Calu3 (cell line): ENCODE data around the gene AIP. TPM values are rescaled to one million over a fixed set of nuclear protein-coding genes. Genes with fewer than 3 reads are reported as not detected.
A peak's percentile ranks its signal among the peaks of the same experiment; 100 is the strongest.

ENCODE experiments used
- BruUV-seq: library from RNA; stranded (reverse); fragments of 400-500 nt; replicated peaks from 2 replicates; lab custom pipeline; 2021; lab: Mats Ljungman, UMichigan
- CTCF ChIA-PET: fragments of 300-600 bp; sonication (Branson Sonifier 250); formaldehyde crosslinking; loops from one replicate; lab custom pipeline; 2022; ENCODE audit warnings: antibody characterized with exemption; lab: Charles Lee
- DNase-seq: peaks from one replicate; pipeline ENCODE4 v3.0.0; 2022
- H3K27ac Mint-ChIP-seq: one replicate; pipeline ENCODE4 v1.8.0; 2022; ENCODE audit warnings: mixed read lengths; ENCODE audit not compliant: unreplicated experiment
- H3K27me3 Mint-ChIP-seq: one replicate; pipeline ENCODE4 v1.8.0; 2022; ENCODE audit warnings: mixed read lengths; ENCODE audit not compliant: unreplicated experiment
- H3K36me3 Mint-ChIP-seq: one replicate; pipeline ENCODE4 v1.8.0; 2022; ENCODE audit warnings: mild to moderate bottlenecking, moderate library complexity, mixed read lengths; ENCODE audit not compliant: insufficient read depth, unreplicated experiment
- H3K4me1 Mint-ChIP-seq: one replicate; pipeline ENCODE4 v1.8.0; 2022; ENCODE audit warnings: mild to moderate bottlenecking, low read depth, mixed read lengths; ENCODE audit not compliant: unreplicated experiment
- H3K4me3 Mint-ChIP-seq: one replicate; pipeline ENCODE4 v1.8.0; 2022; ENCODE audit warnings: mild to moderate bottlenecking, low read depth, moderate library complexity, mixed read lengths; ENCODE audit not compliant: unreplicated experiment
- H3K9me3 Mint-ChIP-seq: one replicate; pipeline ENCODE4 v1.8.0; 2022; ENCODE audit warnings: low read depth, mixed read lengths; ENCODE audit not compliant: unreplicated experiment
- intact Hi-C: fragments of 100-400 bp; cut with micrococcal nuclease; formaldehyde crosslinking; loops from one replicate; pipeline ENCODE4 v1.10.0; 2022; ENCODE audit not compliant: unreplicated experiment
- total RNA-seq: library from RNA; stranded (reverse); gene quantifications from 2 replicates; pipeline ENCODE4 v1.2.3, GENCODE V29; 2022
- TF ChIP-seq, protein P1 (sequence below): fragments of 200-600 bp; IDR thresholded peaks from one replicate; pipeline ENCODE4 v1.8.0; 2022; ENCODE audit warnings: antibody characterized with exemption; ENCODE audit not compliant: unreplicated experiment

The AIP gene
- total RNA-seq, 1 experiment from 2014 or later: 44.0 TPM

DNA sequence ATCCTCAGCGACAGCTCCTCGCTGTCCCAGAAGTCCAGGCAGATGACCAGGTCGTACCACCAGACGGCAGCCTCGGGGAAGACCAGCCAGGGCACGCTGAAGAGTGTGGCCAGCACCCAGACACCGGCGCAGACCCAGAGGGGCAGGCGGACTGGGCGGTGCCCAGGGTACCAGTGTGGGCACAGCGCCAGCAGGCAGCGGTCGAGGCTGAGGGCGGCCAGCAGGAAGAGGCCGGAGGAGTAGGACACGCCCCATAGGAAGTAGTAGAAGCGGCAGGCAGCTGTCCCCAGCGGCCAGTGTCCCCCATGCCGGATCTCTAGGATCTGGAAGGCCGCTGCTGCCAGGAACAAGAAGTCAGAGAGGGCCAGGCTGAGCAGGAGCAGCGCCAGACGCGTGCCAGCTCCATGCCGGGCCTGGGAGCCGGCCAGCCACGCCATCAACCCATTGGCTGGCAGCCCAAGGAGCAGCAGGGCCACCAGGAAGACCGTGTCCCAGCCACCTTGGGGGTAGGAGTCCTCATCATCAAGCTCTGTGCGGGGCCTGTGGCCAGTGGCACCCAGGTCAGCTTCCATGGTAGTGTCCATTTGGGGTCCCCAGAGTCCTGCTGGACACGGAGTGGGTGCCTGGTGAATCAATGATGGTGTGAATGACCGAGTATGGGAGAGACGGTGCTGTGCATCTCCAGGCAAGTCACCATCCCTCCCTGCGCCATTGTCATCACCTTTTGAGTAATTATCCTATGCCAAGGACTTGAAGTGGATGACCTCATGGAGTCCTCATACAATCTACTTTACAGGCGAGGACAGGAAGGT, 30.5 kb upstream of the AIP start, which contains the start of gene GPR152:
Gene GPR152 (minus strand): TSS at position 589 of the 812 bp plus-strand sequence. CDS start 5 bp downstream, at position 584.
- Mint-ChIP-seq H3K4me1 (peaks cover 15% of the 10 kb centered on the region), H3K4me3 (peak within 1 kb of the TSS; percentile 75), H3K36me3 (peaks cover 15% of the 10 kb centered on the region), H3K27ac (peak within 1 kb of the TSS; percentile 78), H3K27me3 (no peaks in the 10 kb centered on the region), H3K9me3 (no peaks in the 10 kb centered on the region)
- TF ChIP-seq, protein P1, sequence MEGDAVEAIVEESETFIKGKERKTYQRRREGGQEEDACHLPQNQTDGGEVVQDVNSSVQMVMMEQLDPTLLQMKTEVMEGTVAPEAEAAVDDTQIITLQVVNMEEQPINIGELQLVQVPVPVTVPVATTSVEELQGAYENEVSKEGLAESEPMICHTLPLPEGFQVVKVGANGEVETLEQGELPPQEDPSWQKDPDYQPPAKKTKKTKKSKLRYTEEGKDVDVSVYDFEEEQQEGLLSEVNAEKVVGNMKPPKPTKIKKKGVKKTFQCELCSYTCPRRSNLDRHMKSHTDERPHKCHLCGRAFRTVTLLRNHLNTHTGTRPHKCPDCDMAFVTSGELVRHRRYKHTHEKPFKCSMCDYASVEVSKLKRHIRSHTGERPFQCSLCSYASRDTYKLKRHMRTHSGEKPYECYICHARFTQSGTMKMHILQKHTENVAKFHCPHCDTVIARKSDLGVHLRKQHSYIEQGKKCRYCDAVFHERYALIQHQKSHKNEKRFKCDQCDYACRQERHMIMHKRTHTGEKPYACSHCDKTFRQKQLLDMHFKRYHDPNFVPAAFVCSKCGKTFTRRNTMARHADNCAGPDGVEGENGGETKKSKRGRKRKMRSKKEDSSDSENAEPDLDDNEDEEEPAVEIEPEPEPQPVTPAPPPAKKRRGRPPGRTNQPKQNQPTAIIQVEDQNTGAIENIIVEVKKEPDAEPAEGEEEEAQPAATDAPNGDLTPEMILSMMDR: no peak
- BruUV-seq: TSS peak; percentile 72
- DNase-seq: peak; percentile 90
- intact Hi-C loops: no loop called here
- CTCF ChIA-PET: interaction anchor here (0.7 to 1.7 kb wide), 6 partner anchors 13 to 70 kb away, joined by 3 to 10 read pairs (median 4); partner anchors contain the start of genes AIP, PPP1CA and TMEM134

DNA sequence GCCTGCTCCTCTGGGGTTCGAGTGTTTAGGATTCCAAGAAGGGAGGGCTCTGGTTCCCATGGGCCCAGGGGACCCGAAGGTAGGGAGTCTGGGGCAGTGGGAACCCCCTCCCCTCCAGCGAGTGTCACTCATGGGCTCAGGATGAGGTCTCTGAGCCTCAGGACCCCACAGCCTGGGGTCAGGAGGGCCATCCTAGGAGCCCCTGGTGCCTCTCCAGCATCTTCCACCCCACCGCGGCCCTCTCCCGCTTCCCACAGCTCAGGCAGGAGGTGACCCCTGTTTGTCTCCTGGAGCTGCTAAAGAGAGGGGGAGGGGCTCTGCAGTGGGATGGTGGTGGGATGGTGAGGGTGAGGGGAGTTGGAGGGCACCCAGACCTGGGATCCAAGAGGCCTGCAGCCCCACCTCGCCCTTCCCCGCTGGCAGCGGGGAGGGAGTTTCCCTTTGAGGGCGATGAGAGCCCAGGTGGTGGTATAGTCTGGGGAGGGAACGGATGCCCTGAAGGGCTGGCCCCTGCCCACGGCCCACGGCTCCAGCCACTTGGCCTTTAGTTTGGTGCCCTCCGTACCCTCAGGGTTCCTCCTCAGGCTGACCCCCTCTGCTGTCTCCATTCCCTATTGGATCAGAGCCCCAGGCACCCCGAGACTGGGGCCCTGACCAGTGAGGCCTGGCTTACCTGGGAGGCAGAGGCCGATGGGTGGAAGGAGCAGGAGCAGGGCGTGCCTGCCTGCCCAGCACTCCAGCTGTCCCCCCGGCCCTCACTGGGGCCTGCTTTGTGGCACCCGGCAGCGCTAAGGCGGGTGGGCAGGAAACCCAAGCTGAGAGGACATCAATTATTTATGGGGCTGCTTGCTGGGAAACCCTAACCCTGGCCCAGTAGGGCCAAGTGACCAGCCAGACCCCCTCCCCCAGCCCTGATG, 28.8 kb upstream of the AIP start:
- CTCF ChIA-PET: no interaction called here
- TF ChIP-seq, protein P1: no peak
- H3K36me3 Mint-ChIP-seq: peaks cover 15% of the 10 kb centered on the region
- no peaks in the 10 kb centered on the region for H3K27me3 Mint-ChIP-seq
- H3K4me1 Mint-ChIP-seq: peaks cover 15% of the 10 kb centered on the region
- no peak for DNase-seq
- H3K9me3 Mint-ChIP-seq: no peaks in the 10 kb centered on the region
- H3K4me3 Mint-ChIP-seq: no peak overlapping the region
- intact Hi-C loops: no loop called here
- no TSS peak for BruUV-seq
- H3K27ac Mint-ChIP-seq: no peak overlapping the region

DNA sequence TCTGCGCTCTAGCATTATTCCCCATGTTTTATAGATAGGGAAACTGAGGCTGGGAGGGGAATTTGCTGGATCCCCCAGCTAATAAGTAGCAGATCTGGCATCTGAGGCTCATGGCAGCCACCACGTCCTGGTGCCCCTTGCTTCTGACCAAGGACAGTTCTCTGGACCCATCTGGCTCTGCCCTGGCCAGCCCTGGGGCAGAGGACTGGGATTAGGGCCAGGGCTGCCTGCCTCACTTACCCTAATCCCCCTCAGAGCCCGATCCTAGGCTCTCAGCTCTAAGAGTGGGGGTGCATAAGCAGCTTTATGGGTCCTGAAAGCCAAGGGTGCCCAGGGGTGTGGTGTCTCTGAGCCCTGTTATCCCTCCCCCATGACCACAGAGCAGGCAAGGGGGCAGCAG, 27.8 kb upstream of the AIP start, which contains the start of gene CABP4:
Gene CABP4 (plus strand): TSS at position 301 of the 400 bp plus-strand sequence. CDS start 70 bp downstream, at position 371.
- H3K27ac Mint-ChIP-seq: no peak within 1 kb of the TSS
- CTCF ChIA-PET: no interaction called here

More for the DNA sequence above, 27.8 kb upstream of the AIP start, which contains the start of gene CABP4:
- Mint-ChIP-seq H3K9me3 (no peaks in the 10 kb centered on the region), H3K4me3 (no peak within 1 kb of the TSS), H3K36me3 (peaks cover 20% of the 10 kb centered on the region), H3K4me1 (peaks cover 15% of the 10 kb centered on the region), H3K27me3 (no peaks in the 10 kb centered on the region)
- BruUV-seq: no TSS peak
- intact Hi-C loops: no loop called here
- DNase-seq: no peak
- TF ChIP-seq, protein P1: no peak
